Neuronal stem cell (in vitro differentiated cells): ENCODE data around the gene PSME3IP1.
"Not testable (repeated sequence)": the region's sequence is repeated elsewhere in the genome, so short reads cannot be mapped to it uniquely, and the experiment has no call there.

ENCODE experiments used
- DNase-seq: peaks from one replicate; pipeline ENCODE4 v3.0.0-alpha.2; 2013; ENCODE audit warnings: low spot score
- H2AFZ ChIP-seq: one replicate; pipeline ENCODE4 v1.6.1; 2013; ENCODE audit warnings: mild to moderate bottlenecking, low read length, inconsistent platforms
- H2AK5ac ChIP-seq: 2 replicates; pipeline ENCODE4 v1.6.1; 2013; ENCODE audit warnings: low read depth, mild to moderate bottlenecking, inconsistent platforms, low read length, moderate library complexity, mixed read lengths
- H2BK120ac ChIP-seq: 2 replicates; pipeline ENCODE4 v1.6.1; 2013; ENCODE audit warnings: low read depth, mild to moderate bottlenecking, inconsistent platforms, low read length, moderate library complexity, mixed read lengths
- H2BK12ac ChIP-seq: one replicate; pipeline ENCODE4 v1.6.1; 2013; ENCODE audit warnings: low read length, inconsistent platforms
- H2BK15ac ChIP-seq: 2 replicates; pipeline ENCODE4 v1.6.1; 2013; ENCODE audit warnings: mild to moderate bottlenecking, low read length, inconsistent platforms, mixed read lengths
- H2BK5ac ChIP-seq: one replicate; pipeline ENCODE4 v1.6.1; 2013; ENCODE audit warnings: inconsistent platforms, mild to moderate bottlenecking, low read length, moderate library complexity
- H3K14ac ChIP-seq: one replicate; pipeline ENCODE4 v1.6.1; 2013; ENCODE audit warnings: low read length, inconsistent platforms
- H3K18ac ChIP-seq: 2 replicates; pipeline ENCODE4 v1.6.1; 2013; ENCODE audit warnings: low read length, inconsistent platforms
- H3K23ac ChIP-seq: 2 replicates; pipeline ENCODE4 v1.6.1; 2013; ENCODE audit warnings: low read depth, mild to moderate bottlenecking, mixed read lengths, low read length, inconsistent platforms; ENCODE audit not compliant: poor library complexity
- H3K27ac ChIP-seq: replicated peaks from 3 replicates; pipeline ENCODE4 v1.5.1; 2013; ENCODE audit warnings: low read length, inconsistent platforms
- H3K27me3 ChIP-seq, 3 experiments: 2 replicates each; pipeline ENCODE4 v1.6.1; 2013; ENCODE audit warnings: low read length in 3 of 3, mild to moderate bottlenecking in 2 of 3, inconsistent platforms in 1 of 3, low read depth in 1 of 3, mixed read lengths in 1 of 3, moderate library complexity in 1 of 3; ENCODE audit not compliant: control insufficient read depth in 3 of 3, insufficient read depth in 3 of 3
- H3K36me3 ChIP-seq, 2 donors: replicated peaks in 1 of 2; 2 replicates each; pipeline ENCODE4 v1.6.1; 2013; ENCODE audit warnings: low read length in 2 of 2; ENCODE audit not compliant: control insufficient read depth in 2 of 2, insufficient read depth in 2 of 2
- H3K4ac ChIP-seq: 2 replicates; pipeline ENCODE4 v1.6.1; 2013; ENCODE audit warnings: inconsistent platforms, mild to moderate bottlenecking, low read length, moderate library complexity
- H3K4me1 ChIP-seq, 2 donors: 1 replicate in 1 of 2; 2 replicates in 1 of 2; pipeline ENCODE4 v1.6.1; 2013; ENCODE audit warnings: low read length in 2 of 2, low read depth in 1 of 2; ENCODE audit not compliant: control insufficient read depth in 2 of 2, insufficient read depth in 1 of 2
- H3K4me2 ChIP-seq: one replicate; pipeline ENCODE4 v1.6.1; 2013; ENCODE audit warnings: mild to moderate bottlenecking, low read length, inconsistent platforms; ENCODE audit not compliant: insufficient read depth, poor library complexity, severe bottlenecking
- H3K4me3 ChIP-seq, 2 donors: 2 replicates each; pipeline ENCODE4 v1.5.1; 2013; ENCODE audit warnings: low read length in 2 of 2, mild to moderate bottlenecking in 2 of 2, inconsistent platforms in 1 of 2, moderate library complexity in 1 of 2
- H3K79me1 ChIP-seq: one replicate; pipeline ENCODE4 v1.6.1; 2013; ENCODE audit warnings: low read depth, mild to moderate bottlenecking, inconsistent platforms, low read length, moderate library complexity
- H3K9ac ChIP-seq: one replicate; pipeline ENCODE4 v1.6.1; 2013; ENCODE audit warnings: mild to moderate bottlenecking, low read depth, low read length, inconsistent platforms; ENCODE audit not compliant: poor library complexity
- H3K9me3 ChIP-seq, 2 donors: replicated peaks in 1 of 2; 2 replicates each; pipeline versions ENCODE3 to v1.6.1; 2013; ENCODE audit warnings: low read length in 2 of 2, mild to moderate bottlenecking in 2 of 2, inconsistent platforms in 1 of 2, low read depth in 1 of 2, mixed read lengths in 1 of 2, moderate library complexity in 1 of 2; ENCODE audit not compliant: control insufficient read depth in 2 of 2, insufficient read depth in 1 of 2
- H4K8ac ChIP-seq: one replicate; pipeline ENCODE4 v1.6.1; 2013; ENCODE audit warnings: low read depth, mild to moderate bottlenecking, inconsistent platforms, low read length, moderate library complexity
- H4K91ac ChIP-seq: one replicate; pipeline ENCODE4 v1.6.1; 2013; ENCODE audit warnings: low read length, low read depth, mild to moderate bottlenecking, inconsistent platforms; ENCODE audit not compliant: poor library complexity
- WGBS, 2 donors: extraction: QIAGEN DNeasy Blood & Tissue Kit; methylation state at CpG; one replicate each; pipeline ENCODE4 v1.1.7; 2013; ENCODE audit warnings: missing lambda C conversion rate in 2 of 2, mixed read lengths in 1 of 2; ENCODE audit not compliant: insufficient read length in 2 of 2, insufficient replicate concordance in 1 of 2; ENCODE audit errors: extremely low coverage in 2 of 2; 5-methylcytosine and 5-hydroxymethylcytosine counted together

The PSME3IP1 gene

GRCh38 chr16:57203451-57203850 lies 17.6 kb upstream of the PSME3IP1 start:
- Histone ChIP-seq H3K18ac (no peak overlapping the region), H3K9ac (no peak overlapping the region), H2BK15ac (no peak overlapping the region), H3K36me3 (peaks cover 9 to 58% of the 10 kb centered on the region in 2 donors), H3K27ac (no peak overlapping the region), H3K27me3 (no peaks in the 10 kb centered on the region), H4K91ac (no peak overlapping the region), H4K8ac (no peak overlapping the region), H3K4ac (no peak overlapping the region), H3K4me3 (no peak overlapping the region), H3K4me2 (no peak overlapping the region), H3K14ac (no peak overlapping the region), H2AK5ac (no peak overlapping the region), H2BK5ac (no peak overlapping the region), H2BK12ac (no peak overlapping the region), H3K4me1 (no peaks in the 10 kb centered on the region), H2AFZ (no peak overlapping the region), H3K23ac (no peak overlapping the region), H3K9me3 (peaks cover 2 to 11% of the 10 kb centered on the region in 2 donors), H2BK120ac (no peak overlapping the region), H3K79me1 (peaks cover 5% of the 10 kb centered on the region)
- no CpG with 5 or more reads among the region's 1 CpG for WGBS, 2 donors
- DNase-seq = no peak

- Histone ChIP-seq H2BK15ac (no peak overlapping the region), H3K9ac (no peak overlapping the region), H3K4me1 (no peaks in the 10 kb centered on the region), H2BK12ac (no peak overlapping the region), H4K91ac (no peak overlapping the region), H4K8ac (no peak overlapping the region), H2BK5ac (no peak overlapping the region), H3K18ac (no peak overlapping the region), H3K36me3 (peaks cover 4 to 47% of the 10 kb centered on the region in 2 donors), H3K27me3 (no peaks in the 10 kb centered on the region), H2BK120ac (no peak overlapping the region), H2AFZ (no peak overlapping the region), H3K4me3 (no peak overlapping the region), H3K23ac (no peak overlapping the region), H3K14ac (no peak overlapping the region), H2AK5ac (no peak overlapping the region), H3K9me3 (peaks cover 0 to 14% of the 10 kb centered on the region in 2 donors), H3K4me2 (no peak overlapping the region), H3K27ac (no peak overlapping the region), H3K79me1 (peaks cover 5% of the 10 kb centered on the region), H3K4ac (no peak overlapping the region)
- DNase-seq = no peak
- no CpG with 5 or more reads among the region's 7 CpGs for WGBS, 2 donors
Observed at GRCh38 chr16:57202095-57202886, 16.5 kb upstream of the PSME3IP1 start.

GRCh38 chr16:57200926-57201325 lies 15.1 kb upstream of the PSME3IP1 start:
- not testable (repeated sequence) for H2AFZ ChIP-seq, H4K91ac ChIP-seq, H3K4me2 ChIP-seq, H2AK5ac ChIP-seq, H2BK5ac ChIP-seq, H3K4me3 ChIP-seq, H4K8ac ChIP-seq, H2BK120ac ChIP-seq, H3K79me1 ChIP-seq, H3K18ac ChIP-seq, H3K23ac ChIP-seq, H3K4ac ChIP-seq, H3K14ac ChIP-seq, DNase-seq, H2BK15ac ChIP-seq, H3K4me1 ChIP-seq, H2BK12ac ChIP-seq, H3K27ac ChIP-seq, H3K9ac ChIP-seq, H3K27me3 ChIP-seq
- no CpG with 5 or more reads among the region's 27 CpGs for whole genome bisulfite sequencing, 2 donors
- Histone ChIP-seq H3K9me3 (peaks cover 0 to 14% of the 10 kb centered on the region in 2 donors), H3K36me3 (peaks cover 4 to 42% of the 10 kb centered on the region in 2 donors)

- H3K9ac ChIP-seq, H2BK12ac ChIP-seq, DNase-seq, H3K18ac ChIP-seq, H3K27me3 ChIP-seq, H3K14ac ChIP-seq, H2AFZ ChIP-seq, H3K4ac ChIP-seq, H2AK5ac ChIP-seq, H3K27ac ChIP-seq, H3K23ac ChIP-seq, H3K4me1 ChIP-seq, H4K91ac ChIP-seq, H2BK5ac ChIP-seq, H3K79me1 ChIP-seq, H2BK120ac ChIP-seq, H2BK15ac ChIP-seq, H3K4me2 ChIP-seq, H4K8ac ChIP-seq, H3K4me3 ChIP-seq: not testable (repeated sequence)
- Histone ChIP-seq H3K9me3 (peaks cover 0 to 14% of the 10 kb centered on the region in 2 donors), H3K36me3 (peaks cover 4 to 41% of the 10 kb centered on the region in 2 donors)
- no CpG with 5 or more reads among the region's 24 CpGs for WGBS, 2 donors
Observed at GRCh38 chr16:57200321-57200720, 14.5 kb upstream of the PSME3IP1 start.
